GM11168 (cell line): ENCODE measurements around the gene ERLIN1.

Source experiments
- in situ Hi-C: fragments of 300-500 bp; cut with MboI; formaldehyde crosslinking; loops from one replicate; pipeline ENCODE4 v1.12.0; 2022; ENCODE audit warnings: low sequenced_read_pairs; ENCODE audit not compliant: unreplicated experiment

ERLIN1 gene

GRCh38 chr10:100101192-100102076, 84.4 kb downstream of the ERLIN1 start:
- in situ Hi-C loops: no loop called here

- in situ Hi-C loops: no loop called here
These were observed 85.1 kb downstream of the ERLIN1 start for GRCh38 chr10:100100651-100101184.
